Measurements from ENCODE around the gene EPSTI1.
A peak's percentile ranks its signal among the peaks of the same experiment; 100 is the strongest.

The EPSTI1 gene

GRCh38 chr13:42971691-42972347 is 20.2 kb downstream of the EPSTI1 start:
- DNase-seq (ENCODE audit: low spot score): no peak

- peak; percentile 63 for DNase-seq (ENCODE audit: low spot score)
These were observed 21.0 kb downstream of the EPSTI1 start for GRCh38 chr13:42970824-42971690.

- DNase-seq (ENCODE audit: low spot score): peak; percentile 77
These were observed 22.4 kb downstream of the EPSTI1 start for GRCh38 chr13:42969565-42970172.

- no peak for DNase-seq (ENCODE audit: low spot score)
These were observed 23.1 kb downstream of the EPSTI1 start for GRCh38 chr13:42968906-42969305.

- DNase-seq (ENCODE audit: low spot score): no peak
These were observed 24.4 kb downstream of the EPSTI1 start for GRCh38 chr13:42967660-42968059.

GRCh38 chr13:42965281-42965680 is 26.8 kb downstream of the EPSTI1 start:
- DNase-seq (ENCODE audit: low spot score): no peak

- DNase-seq (ENCODE audit: low spot score): no peak
These were observed 27.3 kb downstream of the EPSTI1 start for GRCh38 chr13:42964761-42965161.

GRCh38 chr13:42959615-42960014 is 32.4 kb downstream of the EPSTI1 start:
- DNase-seq (ENCODE audit: low spot score): no peak

- no peak for DNase-seq (ENCODE audit: low spot score)
These were observed 34.2 kb downstream of the EPSTI1 start for GRCh38 chr13:42957881-42958280.

- DNase-seq (ENCODE audit: low spot score): no peak
These were observed 41.9 kb downstream of the EPSTI1 start for GRCh38 chr13:42950181-42950580.

GRCh38 chr13:42947925-42948324 is 44.1 kb downstream of the EPSTI1 start:
- DNase-seq (ENCODE audit: low spot score): no peak

GRCh38 chr13:42946927-42947326 is 45.1 kb downstream of the EPSTI1 start:
- DNase-seq (ENCODE audit: low spot score): no peak

- no peak for DNase-seq (ENCODE audit: low spot score)
These were observed 62.0 kb downstream of the EPSTI1 start for GRCh38 chr13:42929886-42930535.

GRCh38 chr13:42926555-42926954 is 65.5 kb downstream of the EPSTI1 start:
- DNase-seq (ENCODE audit: low spot score): no peak

- no peak for DNase-seq (ENCODE audit: low spot score)
These were observed 66.0 kb downstream of the EPSTI1 start for GRCh38 chr13:42926043-42926442.

GRCh38 chr13:42925626-42926025 is 66.4 kb downstream of the EPSTI1 start:
- DNase-seq (ENCODE audit: low spot score): no peak

GRCh38 chr13:42924344-42924743 is 67.7 kb downstream of the EPSTI1 start:
- no peak for DNase-seq (ENCODE audit: low spot score)

- DNase-seq (ENCODE audit: low spot score): no peak
These were observed 84.3 kb downstream of the EPSTI1 start for GRCh38 chr13:42907745-42908144.

- DNase-seq (ENCODE audit: low spot score): no peak
These were observed 85.8 kb downstream of the EPSTI1 start for GRCh38 chr13:42906257-42906656.

- DNase-seq (ENCODE audit: low spot score): no peak
These were observed 86.5 kb downstream of the EPSTI1 start for GRCh38 chr13:42905579-42905978.

GRCh38 chr13:42899266-42899665 is 92.8 kb downstream of the EPSTI1 start:
- no peak for DNase-seq (ENCODE audit: low spot score)

GRCh38 chr13:42895776-42896175 is 96.3 kb downstream of the EPSTI1 start:
- DNase-seq (ENCODE audit: low spot score): no peak

Measured in AG08396 (cell line).